Calu3 (cell line): ENCODE results near the gene BCOR. TPM values are rescaled to one million over a fixed set of nuclear protein-coding genes. Genes with fewer than 3 reads are reported as not detected.

Experiments
- BruUV-seq: library from RNA; stranded (reverse); fragments of 400-500 nt; replicated peaks from 2 replicates; lab custom pipeline; 2021; lab: Mats Ljungman, UMichigan
- CTCF ChIA-PET: fragments of 300-600 bp; sonication (Branson Sonifier 250); formaldehyde crosslinking; loops from one replicate; lab custom pipeline; 2022; ENCODE audit warnings: antibody characterized with exemption; lab: Charles Lee
- DNase-seq: peaks from one replicate; pipeline ENCODE4 v3.0.0; 2022
- H3K27ac Mint-ChIP-seq: one replicate; pipeline ENCODE4 v1.8.0; 2022; ENCODE audit warnings: mixed read lengths; ENCODE audit not compliant: unreplicated experiment
- H3K27me3 Mint-ChIP-seq: one replicate; pipeline ENCODE4 v1.8.0; 2022; ENCODE audit warnings: mixed read lengths; ENCODE audit not compliant: unreplicated experiment
- H3K36me3 Mint-ChIP-seq: one replicate; pipeline ENCODE4 v1.8.0; 2022; ENCODE audit warnings: mild to moderate bottlenecking, moderate library complexity, mixed read lengths; ENCODE audit not compliant: insufficient read depth, unreplicated experiment
- H3K4me1 Mint-ChIP-seq: one replicate; pipeline ENCODE4 v1.8.0; 2022; ENCODE audit warnings: mild to moderate bottlenecking, low read depth, mixed read lengths; ENCODE audit not compliant: unreplicated experiment
- H3K4me3 Mint-ChIP-seq: one replicate; pipeline ENCODE4 v1.8.0; 2022; ENCODE audit warnings: mild to moderate bottlenecking, low read depth, moderate library complexity, mixed read lengths; ENCODE audit not compliant: unreplicated experiment
- H3K9me3 Mint-ChIP-seq: one replicate; pipeline ENCODE4 v1.8.0; 2022; ENCODE audit warnings: low read depth, mixed read lengths; ENCODE audit not compliant: unreplicated experiment
- CTCF ChIP-seq: fragments of 200-600 bp; IDR thresholded peaks from one replicate; pipeline ENCODE4 v1.8.0; 2022; ENCODE audit warnings: antibody characterized with exemption; ENCODE audit not compliant: unreplicated experiment
- intact Hi-C: fragments of 100-400 bp; cut with micrococcal nuclease; formaldehyde crosslinking; loops from one replicate; pipeline ENCODE4 v1.10.0; 2022; ENCODE audit not compliant: unreplicated experiment
- total RNA-seq: library from RNA; stranded (reverse); gene quantifications from 2 replicates; pipeline ENCODE4 v1.2.3, GENCODE V29; 2022

The BCOR gene
- total RNA-seq, 1 experiment from 2014 or later: 21.1 TPM

- Mint-ChIP-seq H3K9me3 (no peaks in the 10 kb centered on the region), H3K4me3 (no peak overlapping the region), H3K36me3 (peaks cover 20% of the 10 kb centered on the region), H3K4me1 (no peaks in the 10 kb centered on the region), H3K27ac (no peak overlapping the region), H3K27me3 (no peaks in the 10 kb centered on the region)
- intact Hi-C loops: no loop called here
- TF ChIP-seq CTCF: no peak
- CTCF ChIA-PET: no interaction called here
- BruUV-seq: no TSS peak
- DNase-seq: no peak
Observed at GRCh38 chrX:40056420-40056819, 41.3 kb downstream of the BCOR start.

DNA sequence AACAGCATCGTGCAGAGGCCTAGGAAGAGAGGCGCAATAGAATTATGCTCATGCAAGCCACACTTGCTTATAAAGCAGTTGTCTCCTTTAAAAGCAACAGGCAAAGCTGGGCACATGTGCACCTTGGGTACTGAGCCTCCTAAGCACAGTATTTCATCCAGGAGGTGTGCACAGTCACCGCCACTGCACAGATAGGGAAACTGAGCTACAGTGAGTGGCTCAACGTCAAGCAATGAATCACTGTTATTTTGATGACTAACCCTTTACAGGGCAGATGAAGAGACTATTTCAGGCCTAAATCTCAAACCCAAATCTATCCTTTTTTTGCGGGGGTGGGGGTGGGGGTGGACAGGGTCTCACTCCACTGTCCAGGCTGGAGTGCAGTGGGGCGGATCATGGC is 42.3 kb downstream of the BCOR start:
- CTCF ChIA-PET: no interaction called here
- Mint-ChIP-seq H3K4me3 (no peak overlapping the region), H3K4me1 (no peaks in the 10 kb centered on the region), H3K27me3 (no peaks in the 10 kb centered on the region), H3K27ac (no peak overlapping the region), H3K9me3 (no peaks in the 10 kb centered on the region), H3K36me3 (peaks cover 27% of the 10 kb centered on the region)
- intact Hi-C loops: no loop called here
- BruUV-seq: no TSS peak
- DNase-seq: no peak
- no peak for TF ChIP-seq CTCF

DNA sequence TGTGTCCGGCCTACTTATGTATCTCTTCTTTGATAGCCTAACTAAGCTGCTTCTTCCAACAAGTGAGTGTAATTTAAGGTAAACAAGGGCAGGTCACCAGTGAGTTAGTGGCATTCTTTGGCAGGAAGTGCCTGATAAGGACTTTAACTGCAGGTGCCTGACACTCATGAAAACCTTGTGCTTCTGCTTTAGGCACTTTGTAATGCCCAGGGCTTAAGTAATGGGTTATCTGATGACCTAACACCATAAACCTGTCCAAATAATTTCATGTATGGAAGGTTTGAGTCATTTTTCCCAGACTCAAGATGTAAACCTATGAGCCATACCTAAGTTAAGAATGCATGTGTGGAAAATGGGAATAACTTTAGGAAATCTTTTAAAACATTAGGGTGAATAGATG is 43.0 kb downstream of the BCOR start:
- no TSS peak for BruUV-seq
- no peak for DNase-seq
- Mint-ChIP-seq H3K4me3 (no peak overlapping the region), H3K27me3 (no peaks in the 10 kb centered on the region), H3K36me3 (peaks cover 27% of the 10 kb centered on the region), H3K4me1 (no peaks in the 10 kb centered on the region), H3K9me3 (no peaks in the 10 kb centered on the region), H3K27ac (no peak overlapping the region)
- intact Hi-C loops: no loop called here
- no peak for TF ChIP-seq CTCF
- CTCF ChIA-PET: no interaction called here

DNA sequence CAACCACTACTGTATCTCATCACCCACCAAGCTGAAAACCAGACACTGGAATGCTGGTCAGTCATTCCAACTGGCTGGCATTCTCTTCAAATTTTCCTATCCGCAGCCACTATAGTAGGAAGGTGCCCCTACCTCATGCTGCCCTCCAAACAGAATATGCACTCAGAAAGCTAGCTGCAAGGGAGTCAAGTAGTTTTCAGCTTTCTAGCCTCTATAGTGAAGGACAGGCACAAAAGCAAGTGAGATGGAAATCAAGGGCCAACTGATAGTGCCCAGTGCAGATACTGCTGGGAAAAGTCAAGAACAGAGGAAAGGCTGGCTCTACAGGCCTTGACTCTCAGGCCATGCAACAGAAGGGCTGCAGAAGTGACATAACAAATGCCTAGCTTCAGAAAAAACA is 47.2 kb downstream of the BCOR start:
- no peaks in the 10 kb centered on the region for H3K4me1 Mint-ChIP-seq
- H3K27me3 Mint-ChIP-seq: no peaks in the 10 kb centered on the region
- H3K4me3 Mint-ChIP-seq: no peak overlapping the region
- BruUV-seq: no TSS peak
- no peak overlapping the region for H3K27ac Mint-ChIP-seq
- no peak for DNase-seq
- no peak for TF ChIP-seq CTCF
- peaks cover 22% of the 10 kb centered on the region for H3K36me3 Mint-ChIP-seq
- CTCF ChIA-PET: no interaction called here
- peaks cover 9% of the 10 kb centered on the region for H3K9me3 Mint-ChIP-seq
- intact Hi-C loops: no loop called here
